8988T (cell line): Measurements from ENCODE around the gene AVPR2.

Source experiments
- DNase-seq: peaks from one replicate; pipeline ENCODE4 v3.0.0; 2011

Gene AVPR2

DNA sequence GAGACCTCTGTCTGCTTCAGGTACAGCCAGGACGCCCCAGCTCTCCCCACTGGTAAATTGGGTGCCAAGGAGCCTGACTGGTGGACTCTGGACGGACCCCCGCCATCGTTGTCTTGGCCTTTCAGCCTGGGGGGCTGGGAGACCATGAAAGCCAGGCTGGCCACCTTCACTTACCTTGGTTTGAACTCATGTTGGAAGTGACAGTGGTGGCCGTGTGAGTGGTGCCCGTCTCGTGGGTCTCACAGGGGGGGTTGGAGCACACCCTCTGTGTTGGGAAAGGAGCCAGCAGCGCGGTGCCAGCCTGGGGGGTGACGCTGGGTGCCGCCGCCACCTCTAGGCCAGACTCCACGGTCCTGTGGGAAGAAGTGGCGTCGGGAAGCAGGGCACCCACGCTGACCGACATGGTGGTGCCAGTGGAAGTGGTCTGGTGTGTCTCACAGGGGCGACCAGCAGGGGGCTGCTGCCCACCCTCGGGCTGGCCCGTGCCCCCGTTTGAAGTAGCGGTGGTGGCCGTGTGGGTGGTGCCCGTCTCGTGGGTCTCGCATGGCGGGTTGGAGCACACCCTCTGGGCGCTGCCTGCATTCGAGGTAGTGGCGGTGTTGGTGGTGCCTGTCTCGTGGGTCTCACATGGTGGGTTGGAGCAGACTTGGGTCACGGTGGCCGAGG is 49.6 kb downstream of the AVPR2 start:
- no peak for DNase-seq

DNA sequence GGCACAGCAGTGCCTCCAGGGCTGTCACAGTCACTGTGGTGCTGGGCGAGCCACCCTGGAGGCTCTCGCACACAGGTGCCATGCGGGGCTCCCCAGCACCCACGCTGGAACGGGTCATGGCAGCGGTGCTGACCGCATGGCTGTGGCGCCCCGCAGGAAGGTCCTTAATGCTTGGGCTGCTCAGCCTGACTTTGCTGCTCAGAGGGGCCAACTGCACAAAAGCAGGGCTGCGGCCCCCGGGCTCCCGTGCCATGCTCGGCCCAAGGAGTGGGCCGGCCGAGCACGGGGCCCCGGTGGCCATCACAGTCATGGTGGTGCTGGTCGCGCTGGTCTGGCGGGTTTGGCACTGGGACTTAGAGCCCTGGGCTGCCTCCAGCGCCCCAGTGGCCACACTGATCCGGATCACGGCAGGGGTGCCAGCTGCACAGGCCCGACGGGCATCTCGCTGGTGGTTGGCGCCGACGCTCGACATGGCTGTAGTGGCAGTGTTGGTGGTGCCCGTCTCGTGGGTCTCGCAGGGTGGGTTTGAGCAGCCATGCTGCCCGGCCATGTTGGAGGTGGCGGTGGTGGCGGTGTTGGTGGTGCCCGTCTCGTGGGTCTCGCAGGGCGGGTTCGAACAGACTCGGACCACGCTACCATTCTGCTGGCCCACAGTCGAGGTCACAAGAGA is 50.2 kb downstream of the AVPR2 start:
- DNase-seq = no peak

DNA sequence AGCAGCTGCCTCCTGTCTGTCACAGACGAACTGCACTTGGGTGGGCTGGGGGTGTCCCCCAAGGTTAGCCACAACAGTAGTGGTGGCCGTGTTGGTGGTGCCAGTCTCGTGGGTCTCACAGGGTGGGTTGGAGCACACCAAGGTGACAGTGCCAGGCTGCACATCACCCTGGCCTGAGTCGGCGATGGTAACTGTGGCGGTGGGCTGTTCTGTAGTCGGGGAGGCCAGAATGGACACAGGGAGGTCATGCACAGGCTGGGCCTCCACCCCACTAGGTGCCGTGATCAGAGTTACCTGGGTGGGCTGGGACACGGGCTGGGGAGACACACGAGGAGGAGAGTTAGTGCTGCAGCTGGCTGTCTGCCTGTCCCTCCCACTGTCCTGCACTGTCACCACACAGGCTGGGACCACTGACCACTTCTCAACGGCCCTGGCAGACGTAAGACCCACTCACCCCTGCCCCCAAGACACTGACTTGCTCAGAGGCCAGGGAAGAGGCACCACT is 50.8 kb downstream of the AVPR2 start:
- DNase-seq = no peak

DNA sequence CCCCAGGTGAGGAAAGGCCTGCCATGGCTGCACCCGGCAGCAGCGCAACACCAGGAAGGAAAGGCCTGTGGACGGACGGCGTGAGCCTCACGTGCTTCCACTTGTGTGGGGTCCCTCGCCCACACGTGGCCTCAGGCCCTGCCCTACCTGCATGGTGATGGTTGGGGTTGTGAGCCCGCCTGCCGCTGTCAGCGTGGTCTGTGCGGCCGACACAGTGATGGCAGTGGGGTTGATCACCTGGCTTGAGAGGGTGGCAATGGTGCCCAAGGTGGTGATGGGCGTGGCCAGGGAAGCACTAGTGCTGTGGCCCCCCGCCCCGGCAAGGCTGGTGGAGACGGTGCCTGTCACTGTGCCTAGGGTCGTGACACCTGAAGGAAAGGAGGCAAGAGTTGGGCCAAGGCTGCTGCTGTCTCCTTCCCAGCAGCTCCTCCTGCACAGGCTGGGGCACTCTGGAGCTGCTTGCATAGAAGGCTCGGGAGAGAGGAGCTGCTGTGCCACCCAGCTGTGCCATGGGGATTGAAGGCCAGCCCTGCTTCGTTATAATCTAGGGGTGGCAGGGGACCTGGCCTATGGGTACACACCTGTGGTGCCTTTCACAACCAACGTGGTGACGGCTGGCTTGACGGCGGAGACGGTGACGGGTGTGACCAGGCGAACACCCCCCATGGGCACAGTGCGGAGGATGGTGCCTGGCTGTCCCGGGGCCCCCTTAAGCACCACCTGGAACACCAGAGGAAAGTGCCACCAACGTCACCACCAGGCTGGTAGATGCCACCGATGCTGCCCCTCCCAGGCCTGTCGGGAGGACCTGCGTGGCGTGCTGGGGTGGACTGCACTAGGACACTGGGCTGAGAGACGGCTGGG is 51.8 kb downstream of the AVPR2 start:
- DNase-seq = no peak
